Stomach (tissue), 9 donors: ENCODE data around the gene CHRNA1. TPM values are rescaled to one million over a fixed set of nuclear protein-coding genes. Genes with fewer than 3 reads are reported as not detected.
A peak's percentile ranks its signal among the peaks of the same experiment; 100 is the strongest.

ENCODE experiments used
- DNase-seq, 2 donors: peaks; one replicate each; pipeline versions ENCODE4 v3.0.0 to v3.0.0-alpha.2; 2013 to 2019
- H3K27ac ChIP-seq, 5 donors: fragments of 200-600 bp in 4 of 5; sonication (generic) in 4 of 5; one replicate each; pipeline ENCODE4 v1.5.1; 2013 to 2019; ENCODE audit warnings: mild to moderate bottlenecking in 1 of 5, moderate library complexity in 1 of 5
- H3K27me3 ChIP-seq, 3 donors: fragments of 200-600 bp; sonication (generic); one replicate each; pipeline ENCODE4 v1.5.1; 2017 to 2019; ENCODE audit warnings: mixed run types in 1 of 3
- H3K36me3 ChIP-seq, 4 donors: fragments of 200-600 bp; sonication (generic); 1 replicate in 3 of 4; 2 replicates in 1 of 4; pipeline ENCODE4 v1.5.1; 2016 to 2019
- H3K4me1 ChIP-seq, 4 donors: fragments of 200-600 bp; sonication (generic); one replicate each; pipeline ENCODE4 v1.5.1; 2016 to 2019
- H3K4me3 ChIP-seq, 4 donors: fragments of 200-600 bp; sonication (generic) in 3 of 4; one replicate each; pipeline ENCODE4 v1.5.1; 2016 to 2019; ENCODE audit warnings: mild to moderate bottlenecking in 1 of 4
- H3K9me3 ChIP-seq, 4 donors: fragments of 200-600 bp; sonication (generic); one replicate each; pipeline ENCODE4 v1.5.1; 2016 to 2019
- EP300 ChIP-seq: sonication (generic); formaldehyde crosslinking; IDR thresholded peaks from one replicate; pipeline ENCODE4 v1.6.1; 2017; ENCODE audit warnings: antibody characterized with exemption
- POLR2A ChIP-seq, 4 donors: fragments of 450-650 bp; IDR thresholded peaks; one replicate each; pipeline ENCODE4 v1.6.1; 2016; ENCODE audit warnings: antibody characterized with exemption in 4 of 4, control low read depth in 2 of 4, mild to moderate bottlenecking in 1 of 4, moderate library complexity in 1 of 4
- POLR2AphosphoS5 ChIP-seq, 3 donors: sonication (generic); formaldehyde crosslinking; IDR thresholded peaks; one replicate each; pipeline ENCODE4 v1.6.1; 2016; ENCODE audit warnings: antibody characterized with exemption in 3 of 3
- WGBS, 5 donors: extraction: QIAGEN DNeasy Blood & Tissue Kit in 3 of 5; methylation state at CpG; one replicate each; pipeline versions ENCODE4 v1.1.5 to v1.1.7; 2013 to 2018; 5-methylcytosine and 5-hydroxymethylcytosine counted together
- intact Hi-C: fragments of 100-400 bp; cut with DNase I; formaldehyde crosslinking; loops from one replicate; pipeline ENCODE4 v1.15.1; 2023; ENCODE audit warnings: low total_unique reads
- polyA plus RNA-seq, 3 donors: library from polyadenylated mRNA; stranded (reverse); fragments of 200-250 nt; gene quantifications; one replicate each; pipeline ENCODE4 v1.2.3, GENCODE V29; 2013
- total RNA-seq, 5 donors: library from RNA; depleted of rRNA; stranded (reverse); fragments of >200 nt; gene quantifications; one replicate each; pipeline versions ENCODE4 v1.1.0 to v1.2.3, GENCODE V29; 2014 to 2016
- TF ChIP-seq, protein P1 (sequence below), 7 experiments: fragments of 450-650 bp in 4 of 7; fragments of 200-600 bp in 3 of 7; sonication (generic) in 3 of 7; IDR thresholded peaks; one replicate each; pipeline ENCODE4 v1.5.1; 2016 to 2019; ENCODE audit warnings: antibody characterized with exemption in 7 of 7, control low read depth in 2 of 7, mild to moderate bottlenecking in 1 of 7
- donor health status: healthy with polysubstance abuse.
- donor health status: Bipolar disorder and iron deficiency.
- donor health status: healthy.

CHRNA1 gene
- total and polyA plus RNA-seq, 8 donors = 0.46 TPM; not detected in 7

DNA sequence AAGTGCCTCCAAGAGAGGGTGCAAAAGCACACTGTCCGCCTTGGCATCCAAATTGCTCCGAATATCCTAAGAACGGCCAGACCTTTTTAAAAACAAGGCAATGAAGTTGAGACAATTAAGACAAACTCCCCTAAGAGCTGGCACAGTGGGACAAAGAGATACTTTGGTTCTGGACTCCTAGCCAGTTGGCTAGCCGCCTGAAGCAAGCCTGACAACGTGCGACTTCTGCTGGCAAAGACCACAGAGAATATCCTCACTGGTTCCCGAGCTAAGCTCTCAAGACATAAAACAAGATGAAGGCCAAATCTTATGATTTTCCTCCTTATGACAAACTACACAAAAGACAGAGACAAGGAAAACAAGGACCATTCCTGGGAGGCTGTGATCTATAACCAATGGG, 32.7 kb downstream of the CHRNA1 start:
- no peak overlapping the region for H3K4me3 ChIP-seq
- intact Hi-C loops = no loop called here
- peaks cover 0 to 42% (median 24%) of the 10 kb centered on the region in 3 donors for H3K27me3 ChIP-seq
- TF ChIP-seq EP300 (no peak), POLR2A (IDR thresholded peaks at IDR 0.05) (no peak), POLR2AphosphoS5 (IDR thresholded peaks at IDR 0.05) (no peak)
- TF ChIP-seq, protein P1, sequence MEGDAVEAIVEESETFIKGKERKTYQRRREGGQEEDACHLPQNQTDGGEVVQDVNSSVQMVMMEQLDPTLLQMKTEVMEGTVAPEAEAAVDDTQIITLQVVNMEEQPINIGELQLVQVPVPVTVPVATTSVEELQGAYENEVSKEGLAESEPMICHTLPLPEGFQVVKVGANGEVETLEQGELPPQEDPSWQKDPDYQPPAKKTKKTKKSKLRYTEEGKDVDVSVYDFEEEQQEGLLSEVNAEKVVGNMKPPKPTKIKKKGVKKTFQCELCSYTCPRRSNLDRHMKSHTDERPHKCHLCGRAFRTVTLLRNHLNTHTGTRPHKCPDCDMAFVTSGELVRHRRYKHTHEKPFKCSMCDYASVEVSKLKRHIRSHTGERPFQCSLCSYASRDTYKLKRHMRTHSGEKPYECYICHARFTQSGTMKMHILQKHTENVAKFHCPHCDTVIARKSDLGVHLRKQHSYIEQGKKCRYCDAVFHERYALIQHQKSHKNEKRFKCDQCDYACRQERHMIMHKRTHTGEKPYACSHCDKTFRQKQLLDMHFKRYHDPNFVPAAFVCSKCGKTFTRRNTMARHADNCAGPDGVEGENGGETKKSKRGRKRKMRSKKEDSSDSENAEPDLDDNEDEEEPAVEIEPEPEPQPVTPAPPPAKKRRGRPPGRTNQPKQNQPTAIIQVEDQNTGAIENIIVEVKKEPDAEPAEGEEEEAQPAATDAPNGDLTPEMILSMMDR (IDR thresholded peaks at IDR 0.05) = no peak
- H3K36me3 ChIP-seq = no peaks in the 10 kb centered on the region
- peaks cover 9 to 13% (median 11%) of the 10 kb centered on the region in 4 donors for H3K4me1 ChIP-seq
- 80 to 88% (median 85%) methylated on average over 7 of the region's 7 CpGs for WGBS, 5 donors
- no peak overlapping the region for H3K27ac ChIP-seq
- no peaks in the 10 kb centered on the region for H3K9me3 ChIP-seq
- no peak for DNase-seq

DNA sequence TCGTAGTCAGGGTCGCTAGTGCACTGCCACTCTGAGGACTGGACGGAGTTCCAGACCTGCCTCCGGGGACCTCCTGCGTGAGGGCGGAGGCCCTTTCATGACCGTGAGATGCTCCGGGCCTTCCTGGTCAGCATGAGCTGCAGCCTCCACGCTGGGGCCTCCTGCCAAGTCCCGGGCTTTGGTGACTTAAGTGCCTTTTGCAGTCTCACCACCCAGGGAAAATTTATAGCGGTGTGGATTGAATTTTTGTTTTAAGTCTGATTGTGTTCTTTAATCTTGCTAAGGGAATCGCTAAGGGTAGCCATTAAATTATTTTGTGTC, 33.6 kb downstream of the CHRNA1 start:
- DNase-seq = no peak
- Histone ChIP-seq H3K27me3 (peaks cover 0 to 50% (median 24%) of the 10 kb centered on the region in 3 donors), H3K36me3 (no peaks in the 10 kb centered on the region), H3K27ac (no peak overlapping the region), H3K4me1 (peaks cover 9 to 13% (median 11%) of the 10 kb centered on the region in 4 donors), H3K4me3 (peak overlapping the region in 2 of 4 donors; percentile 43 to 53), H3K9me3 (no peaks in the 10 kb centered on the region)
- intact Hi-C loops = no loop called here
- WGBS, 5 donors = 78 to 87% (median 82%) methylated on average over 11 to 12 of the region's 12 CpGs
- TF ChIP-seq EP300 (no peak), POLR2A (IDR thresholded peaks at IDR 0.05) (no peak), POLR2AphosphoS5 (IDR thresholded peaks at IDR 0.05) (no peak)
- TF ChIP-seq, protein P1 (IDR thresholded peaks at IDR 0.05) = no peak

- intact Hi-C loops = no loop called here
- DNase-seq = peak in 1 of 2 donors; percentile 49
- WGBS, 5 donors = 8 to 12% (median 11%) methylated on average over 33 to 59 of the region's 59 CpGs
- Histone ChIP-seq H3K36me3 (no peaks in the 10 kb centered on the region), H3K9me3 (no peaks in the 10 kb centered on the region), H3K27me3 (peaks cover 0 to 54% (median 24%) of the 10 kb centered on the region in 3 donors), H3K27ac (no peak overlapping the region), H3K4me1 (peaks cover 9 to 13% (median 11%) of the 10 kb centered on the region in 4 donors), H3K4me3 (peak overlapping the region; percentile 33 to 53 (median 42))
- no peak for TF ChIP-seq POLR2A (IDR thresholded peaks at IDR 0.05)
- TF ChIP-seq, protein P1 (IDR thresholded peaks at IDR 0.05) = no peak
- TF ChIP-seq EP300 = no peak
- TF ChIP-seq POLR2AphosphoS5 (IDR thresholded peaks at IDR 0.05) = no peak
Observed at GRCh38 chr2:174729797-174730697, 34.2 kb downstream of the CHRNA1 start.

GRCh38 chr2:174728096-174728495, 36.2 kb downstream of the CHRNA1 start:
- Histone ChIP-seq H3K4me1 (peaks cover 9 to 13% (median 11%) of the 10 kb centered on the region in 4 donors), H3K27me3 (peaks cover 0 to 54% (median 24%) of the 10 kb centered on the region in 3 donors), H3K27ac (no peak overlapping the region), H3K9me3 (no peaks in the 10 kb centered on the region), H3K4me3 (no peak overlapping the region), H3K36me3 (no peaks in the 10 kb centered on the region)
- no peak for TF ChIP-seq POLR2AphosphoS5 (IDR thresholded peaks at IDR 0.05)
- no peak for DNase-seq
- 94 to 97% (median 96%) methylated on average over 9 of the region's 9 CpGs for WGBS, 5 donors
- intact Hi-C loops = no loop called here

- no peaks in the 10 kb centered on the region for H3K36me3 ChIP-seq
- intact Hi-C loops = no loop called here
- H3K9me3 ChIP-seq = no peaks in the 10 kb centered on the region
- H3K4me3 ChIP-seq = no peak overlapping the region
- no peak for DNase-seq
- H3K27me3 ChIP-seq = peaks cover 0 to 48% (median 24%) of the 10 kb centered on the region in 3 donors
- WGBS, 5 donors = 64 to 72% (median 66%) methylated on average over 4 of the region's 4 CpGs
- H3K27ac ChIP-seq = no peak overlapping the region
- peaks cover 9 to 13% (median 11%) of the 10 kb centered on the region in 4 donors for H3K4me1 ChIP-seq
- no peak for TF ChIP-seq POLR2AphosphoS5 (IDR thresholded peaks at IDR 0.05)
- TF ChIP-seq EP300 = no peak
- TF ChIP-seq POLR2A (IDR thresholded peaks at IDR 0.05) = no peak
- TF ChIP-seq, protein P1 (IDR thresholded peaks at IDR 0.05) = no peak
Observed at GRCh38 chr2:174726212-174726611, 38.1 kb downstream of the CHRNA1 start.
